HepG2 (cell line): ENCODE measurements around the gene MTHFSD. TPM values are rescaled to one million over a fixed set of nuclear protein-coding genes. Genes with fewer than 3 reads are reported as not detected.

Source experiments
- ATAC-seq: fragments of 200-7000 bp; cut with Tn5 transposase; 3 replicates; pipeline ENCODE4 v1.9.1; 2020; ENCODE audit warnings: mild to moderate bottlenecking, moderate library complexity
- BruUV-seq: library from RNA; stranded (reverse); fragments of 400-500 nt; replicated peaks from 2 replicates; lab custom pipeline; 2021; lab: Mats Ljungman, UMichigan
- CTCF ChIA-PET: fragments of 300-600 bp; formaldehyde crosslinking; extraction: SDS; loops from one replicate; lab custom pipeline; 2021; ENCODE audit warnings: low total read pairs, inconsistent platforms, low intra/inter-chr PET ratio; lab: Yijun Ruan, JAX
- POLR2A ChIA-PET: fragments of 350-600 bp; sonication (Branson Sonifier 250); formaldehyde crosslinking; loops from one replicate; lab custom pipeline; 2020; ENCODE audit warnings: antibody characterized with exemption, inconsistent platforms; lab: Yijun Ruan, JAX
- DNase-seq: peaks from one replicate; pipeline ENCODE4 v3.0.0-alpha.2; 2015; ENCODE audit warnings: low spot score
- FAIRE-seq: peaks from 3 replicates; lab custom pipeline; 2011; peaks lifted over from hg19 to GRCh38; lab: Jason Lieb, UNC
- H2AFZ ChIP-seq: one replicate; pipeline ENCODE4 v1.6.1; 2011; ENCODE audit warnings: low read length, inconsistent platforms
- H3K27ac ChIP-seq: fragments of 300-600 bp; 3 replicates; pipeline ENCODE4 v1.8.0; 2011; ENCODE audit warnings: mixed run types, mild to moderate bottlenecking, mixed read lengths, low read length, inconsistent platforms; ENCODE audit not compliant: insufficient read depth; ENCODE audit errors: extremely low read length
- H3K27me3 ChIP-seq, 2 experiments: fragments of 200-600 bp in 1 of 2; 2 replicates in 1 of 2; 3 replicates in 1 of 2; pipeline versions ENCODE4 v1.6.0 to v1.8.0; 2011; ENCODE audit warnings: low read length in 2 of 2, mild to moderate bottlenecking in 2 of 2, moderate library complexity in 2 of 2, inconsistent platforms in 1 of 2; ENCODE audit not compliant: insufficient read depth in 2 of 2, control insufficient read depth in 1 of 2
- H3K36me3 ChIP-seq, 2 experiments: fragments of 200-600 bp in 1 of 2; replicated peaks in 1 of 2; 2 replicates in 1 of 2; 3 replicates in 1 of 2; pipeline versions ENCODE4 v1.5.1 to v1.8.0; 2011; ENCODE audit warnings: low read length in 2 of 2, inconsistent platforms in 1 of 2; ENCODE audit not compliant: insufficient read depth in 2 of 2, control insufficient read depth in 1 of 2
- H3K4me1 ChIP-seq: 2 replicates; pipeline ENCODE4 v1.5.1; 2012; ENCODE audit warnings: low read length, inconsistent platforms; ENCODE audit not compliant: insufficient read depth
- H3K4me2 ChIP-seq: 2 replicates; pipeline ENCODE4 v1.6.0; 2011; ENCODE audit warnings: low read depth, low read length, inconsistent platforms
- H3K4me3 ChIP-seq, 3 experiments: fragments of 200-600 bp in 1 of 3; sonication (generic), shearing (Covaris generic) in 1 of 3; replicated peaks in 1 of 3; 2 replicates each; pipeline ENCODE4 v1.5.1; 2011 to 2016; ENCODE audit warnings: low read length in 3 of 3, inconsistent platforms in 2 of 3, low read depth in 2 of 3, mild to moderate bottlenecking in 2 of 3, control low read depth in 1 of 3, mixed read lengths in 1 of 3; ENCODE audit not compliant: insufficient read depth in 1 of 3
- H3K79me2 ChIP-seq: one replicate; pipeline ENCODE4 v1.6.1; 2011; ENCODE audit warnings: low read length, inconsistent platforms; ENCODE audit not compliant: insufficient read depth
- H3K9ac ChIP-seq: 2 replicates; pipeline ENCODE4 v1.6.0; 2011; ENCODE audit warnings: mild to moderate bottlenecking, low read depth, low read length, inconsistent platforms; ENCODE audit not compliant: insufficient read depth
- H3K9me3 ChIP-seq: 2 replicates; pipeline ENCODE4 v1.5.1; 2012; ENCODE audit warnings: mild to moderate bottlenecking, low read length
- H4K20me1 ChIP-seq: 2 replicates; pipeline ENCODE4 v1.6.0; 2011; ENCODE audit warnings: inconsistent platforms, mild to moderate bottlenecking, low read length, moderate library complexity; ENCODE audit not compliant: insufficient read depth
- CREB1 ChIP-seq, 2 experiments: fragments of 450-650 bp in 1 of 2; IDR thresholded peaks; 2 replicates each; pipeline ENCODE4 v1.6.1; 2016 to 2017; ENCODE audit warnings: control low read depth in 1 of 2, mild to moderate bottlenecking in 1 of 2, missing compliant biosample characterization in 1 of 2, missing genetic modification characterization in 1 of 2
- GTF2F1 ChIP-seq: fragments of 150-350 bp; IDR thresholded peaks from 2 replicates; pipeline ENCODE4 v1.6.1; 2014; ENCODE audit warnings: low read length
- PHB2 ChIP-seq: fragments of 450-650 bp; IDR thresholded peaks from 2 replicates; pipeline ENCODE4 v1.6.1; 2018; ENCODE audit not compliant: partially characterized antibody
- RBM22 ChIP-seq: fragments of 200-400 bp; formaldehyde crosslinking; optimal IDR thresholded peaks from 2 replicates; pipeline ENCODE3; 2017; ENCODE audit warnings: mild to moderate bottlenecking, low read length, moderate library complexity
- RFX5 ChIP-seq: IDR thresholded peaks from 2 replicates; pipeline ENCODE4 v1.6.1; 2011; ENCODE audit warnings: low read depth, low read length, improper control_type of control experiment
- SSRP1 ChIP-seq: IDR thresholded peaks from 2 replicates; pipeline ENCODE4 v1.6.1; 2016; ENCODE audit warnings: control low read depth
- ZC3H4 ChIP-seq: sonication (generic); formaldehyde crosslinking; IDR thresholded peaks from 2 replicates; pipeline ENCODE4 v1.4.0; 2020; ENCODE audit warnings: missing genetic modification reagents, borderline replicate concordance
- ZNF496 ChIP-seq: sonication (generic); formaldehyde crosslinking; IDR thresholded peaks from 2 replicates; pipeline ENCODE4 v1.8.1; 2023; ENCODE audit warnings: mild to moderate bottlenecking, moderate library complexity, missing genetic modification reagents; ENCODE audit not compliant: insufficient replicate concordance
- ZNF749 ChIP-seq: sonication (generic); formaldehyde crosslinking; IDR thresholded peaks from 2 replicates; pipeline ENCODE4 v1.8.0; 2022; ENCODE audit warnings: mild to moderate bottlenecking, missing genetic modification reagents, moderate library complexity, borderline replicate concordance
- WGBS: methylation state at CpG from one replicate; pipeline ENCODE4 v1.1.6; 2017; ENCODE audit warnings: low lambda C conversion rate; 5-methylcytosine and 5-hydroxymethylcytosine counted together
- in situ Hi-C: cut with HindIII; loops from 2 replicates; pipeline ENCODE4 v1.10.0; 2017; ENCODE audit warnings: low pct_unique_long_range_greater_than_20kb; ENCODE audit not compliant: extremely low pct_ligation_motif_present
- intact Hi-C: fragments of 100-400 bp; cut with micrococcal nuclease; formaldehyde crosslinking; loops from one replicate; pipeline ENCODE4 v1.10.0; 2022; ENCODE audit not compliant: unreplicated experiment
- polyA plus RNA-seq, 8 experiments: library from polyadenylated mRNA; depleted of rRNA in 3 of 8; stranded (reverse) in 7 of 8; unstranded in 1 of 8; fragments of >200 nt; fragmentation: Illumina TruSeq in 4 of 8; extraction: Trizol in 4 of 8; gene quantifications; 2 replicates each; pipeline versions ENCODE4 v1.2.1 to v1.2.3, GENCODE V29; 2011 to 2016; ENCODE audit warnings: low read depth in 4 of 8, missing spikeins in 1 of 8, mixed read lengths in 1 of 8; ENCODE audit not compliant: insufficient read depth in 1 of 8
- total RNA-seq, 5 experiments: library from RNA; depleted of rRNA; stranded (reverse); fragments of >200 nt; fragmentation: Illumina TruSeq; extraction: Trizol; gene quantifications; 2 replicates each; pipeline ENCODE4 v1.2.3, GENCODE V29; 2016; ENCODE audit warnings: low read depth in 1 of 5
- TF ChIP-seq, protein P1 (sequence below): sonication (generic); formaldehyde crosslinking; IDR thresholded peaks from 2 replicates; pipeline ENCODE4 v1.4.0; 2020; ENCODE audit warnings: mild to moderate bottlenecking, missing genetic modification reagents
- TF ChIP-seq, protein P2 (sequence below): conservative IDR thresholded peaks from 2 replicates; pipeline ENCODE4 v1.6.1; 2018; ENCODE audit warnings: missing genetic modification reagents

MTHFSD gene
- total and polyA plus RNA-seq, 2 of the 13 experiments (the other 11 are each of a cell fraction or from before 2014, with no cell fraction given): 14.2 to 16.3 TPM

DNA sequence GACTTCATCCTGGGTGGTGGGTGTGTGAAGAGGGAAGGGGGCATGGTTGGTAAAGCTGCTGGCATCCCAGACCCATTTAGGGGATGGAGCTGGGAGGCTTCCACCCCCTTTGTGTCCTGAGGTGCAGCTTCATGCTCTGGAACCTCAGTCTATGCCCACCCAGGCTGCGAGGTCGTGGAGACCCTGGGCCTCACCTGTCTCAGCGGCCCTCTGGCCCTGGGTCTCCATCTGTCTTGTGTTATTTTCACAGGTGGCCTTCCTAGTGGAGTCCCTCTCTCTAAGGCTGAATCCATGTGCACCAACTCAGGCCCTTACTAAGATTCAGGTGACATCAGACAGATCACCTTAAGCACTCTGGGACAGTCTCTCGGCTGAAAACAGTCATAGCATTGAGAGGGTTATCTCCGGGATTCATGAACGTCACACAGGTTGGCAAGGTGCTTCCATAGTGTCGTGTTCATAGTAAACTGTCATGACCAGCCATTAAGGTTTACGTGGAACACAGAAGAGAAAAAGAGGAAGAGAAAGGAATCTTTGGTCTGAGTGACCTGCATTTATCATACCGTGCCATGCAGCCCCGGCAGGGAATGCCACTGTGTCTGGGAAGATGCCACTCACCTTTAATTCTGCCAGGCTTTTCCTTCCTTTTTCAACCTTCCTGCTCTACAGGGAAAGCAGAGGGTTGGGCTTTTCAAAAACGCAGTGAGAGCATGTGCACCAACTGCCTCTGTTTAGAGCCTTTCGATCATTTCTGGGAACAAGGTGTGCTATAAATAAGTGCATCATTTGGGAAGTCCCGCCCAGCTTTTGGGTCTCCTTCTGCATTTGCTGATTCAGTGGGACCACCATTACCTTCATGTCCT, 18.8 kb upstream of the MTHFSD start:
- ChIA-PET POLR2A (no interaction called here), CTCF (no interaction called here)
- Histone ChIP-seq H3K27me3 (peaks cover 11 to 96% of the 10 kb centered on the region in 2 experiments), H3K4me1 (peaks cover 9% of the 10 kb centered on the region), H4K20me1 (peaks cover 3% of the 10 kb centered on the region; the same call in 1 of the 2 replicates), H3K27ac (no peak overlapping the region), H3K4me2 (no peak overlapping the region), H2AFZ (no peak overlapping the region), H3K36me3 (no peaks in the 10 kb centered on the region), H3K9ac (no peak overlapping the region), H3K79me2 (no peaks in the 10 kb centered on the region), H3K9me3 (no peaks in the 10 kb centered on the region), H3K4me3 (no peak overlapping the region)
- TF ChIP-seq CREB1 (IDR thresholded peaks at IDR 0.05): peak; percentile 53
- no peak for TF ChIP-seq CREB1 (CRISPR knock-in tag; IDR thresholded peaks at IDR 0.05)
- TF ChIP-seq PHB2: no peak
- no peak for TF ChIP-seq ZNF749 (CRISPR knock-in tag)
- TF ChIP-seq ZC3H4 (CRISPR knock-in tag): no peak
- ATAC-seq (no peak), FAIRE-seq (no peak), DNase-seq (no peak)
- under 1% methylated on average over 13 of the region's 13 CpGs for WGBS
- BruUV-seq: no TSS peak
- intact Hi-C loops (no loop called here), in situ Hi-C loops (no loop called here)

DNA sequence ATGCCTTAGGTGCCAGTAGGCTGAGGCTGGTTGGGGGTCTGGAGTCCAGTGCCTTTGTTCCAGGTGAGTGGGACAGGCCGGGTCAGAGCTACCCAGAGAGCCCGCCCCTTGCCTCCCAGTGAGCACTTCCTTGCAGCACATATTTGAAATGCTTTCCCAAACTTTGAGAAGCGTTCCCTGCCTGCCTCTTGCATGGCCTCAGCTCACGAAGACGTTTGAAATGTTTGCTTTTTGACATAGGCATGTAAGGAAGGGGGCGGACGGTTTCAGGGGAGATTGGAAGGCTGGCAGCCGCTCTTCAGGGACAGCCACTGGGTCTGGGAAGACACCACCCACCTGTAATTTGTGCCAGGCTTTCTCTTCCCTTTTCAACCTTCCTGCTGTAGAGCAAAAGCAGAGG, 18.2 kb upstream of the MTHFSD start:
- no peak overlapping the region for H3K27ac ChIP-seq
- no peak overlapping the region for H3K4me3 ChIP-seq
- ATAC-seq (no peak), DNase-seq (no peak), FAIRE-seq (no peak)
- ChIA-PET CTCF (no interaction called here), POLR2A (no interaction called here)
- BruUV-seq: no TSS peak
- H3K79me2 ChIP-seq: no peaks in the 10 kb centered on the region
- intact Hi-C loops (no loop called here), in situ Hi-C loops (no loop called here)
- no peaks in the 10 kb centered on the region for H3K9me3 ChIP-seq
- H4K20me1 ChIP-seq: peaks cover 3% of the 10 kb centered on the region; the same call in 1 of the 2 replicates
- H3K36me3 ChIP-seq: no peaks in the 10 kb centered on the region
- peaks cover 9% of the 10 kb centered on the region for H3K4me1 ChIP-seq
- no peak overlapping the region for H3K9ac ChIP-seq
- H3K27me3 ChIP-seq: peaks cover 11 to 93% of the 10 kb centered on the region in 2 experiments
- H3K4me2 ChIP-seq: no peak overlapping the region
- WGBS: 1% methylated on average over 8 of the region's 8 CpGs
- no peak overlapping the region for H2AFZ ChIP-seq
- TF ChIP-seq RFX5: no peak
- TF ChIP-seq, protein P1, sequence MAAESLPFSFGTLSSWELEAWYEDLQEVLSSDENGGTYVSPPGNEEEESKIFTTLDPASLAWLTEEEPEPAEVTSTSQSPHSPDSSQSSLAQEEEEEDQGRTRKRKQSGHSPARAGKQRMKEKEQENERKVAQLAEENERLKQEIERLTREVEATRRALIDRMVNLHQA (CRISPR knock-in tag): no peak
- TF ChIP-seq, protein P2, sequence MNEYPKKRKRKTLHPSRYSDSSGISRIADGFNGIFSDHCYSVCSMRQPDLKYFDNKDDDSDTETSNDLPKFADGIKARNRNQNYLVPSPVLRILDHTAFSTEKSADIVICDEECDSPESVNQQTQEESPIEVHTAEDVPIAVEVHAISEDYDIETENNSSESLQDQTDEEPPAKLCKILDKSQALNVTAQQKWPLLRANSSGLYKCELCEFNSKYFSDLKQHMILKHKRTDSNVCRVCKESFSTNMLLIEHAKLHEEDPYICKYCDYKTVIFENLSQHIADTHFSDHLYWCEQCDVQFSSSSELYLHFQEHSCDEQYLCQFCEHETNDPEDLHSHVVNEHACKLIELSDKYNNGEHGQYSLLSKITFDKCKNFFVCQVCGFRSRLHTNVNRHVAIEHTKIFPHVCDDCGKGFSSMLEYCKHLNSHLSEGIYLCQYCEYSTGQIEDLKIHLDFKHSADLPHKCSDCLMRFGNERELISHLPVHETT: no peak
- TF ChIP-seq RBM22: no peak
- TF ChIP-seq SSRP1 (CRISPR knock-in tag): no peak
- TF ChIP-seq GTF2F1: no peak
- TF ChIP-seq ZNF496 (CRISPR knock-in tag): no peak
